HEK293 (cell line): Measurements from ENCODE around the gene LAMA4.
A peak's percentile ranks its signal among the peaks of the same experiment; 100 is the strongest.

ENCODE experiments used
- CTCF ChIA-PET: fragments of 350-600 bp; formaldehyde crosslinking; extraction: SDS; loops from one replicate; lab custom pipeline; 2021; ENCODE audit warnings: antibody characterized with exemption; lab: Yijun Ruan, JAX
- POLR2A ChIA-PET: fragments of 300-600 bp; formaldehyde crosslinking; extraction: SDS; loops from one replicate; lab custom pipeline; 2020; ENCODE audit warnings: antibody characterized with exemption, inconsistent platforms; lab: Yijun Ruan, JAX
- H3K27ac ChIP-seq: fragments of 200-500 bp; sonication (Bioruptor generic); 2 replicates; pipeline ENCODE4 v1.5.1; 2014; ENCODE audit warnings: low read depth, low read length, control low read depth, inconsistent platforms; ENCODE audit errors: extremely low read depth
- H3K36me3 ChIP-seq, 2 experiments: fragments of 200-500 bp in 1 of 2; sonication (Bioruptor generic) in 1 of 2; 1 replicate in 1 of 2; 2 replicates in 1 of 2; pipeline ENCODE4 v1.5.1; 2014 to 2017; ENCODE audit warnings: inconsistent platforms in 2 of 2, low read length in 2 of 2; ENCODE audit not compliant: control insufficient read depth in 2 of 2, insufficient read depth in 1 of 2
- H3K4me1 ChIP-seq: fragments of 200-500 bp; sonication (Bioruptor generic); 2 replicates; pipeline ENCODE4 v1.5.1; 2014; ENCODE audit warnings: mild to moderate bottlenecking, low read length, inconsistent platforms; ENCODE audit not compliant: control insufficient read depth, insufficient read depth
- H3K4me3 ChIP-seq: 2 replicates; pipeline ENCODE4 v1.5.1; 2011; ENCODE audit warnings: low read depth, mild to moderate bottlenecking, control low read depth, low read length, moderate library complexity
- H3K9me3 ChIP-seq: fragments of 200-500 bp; sonication (Bioruptor generic); 2 replicates; pipeline ENCODE4 v1.5.1; 2014; ENCODE audit warnings: low read depth, low read length, inconsistent platforms; ENCODE audit not compliant: control insufficient read depth, insufficient read depth
- BCL11A ChIP-seq: fragments of 450-650 bp; formaldehyde crosslinking; IDR thresholded peaks from 2 replicates; pipeline ENCODE4 v1.5.1; 2016; ENCODE audit warnings: low read depth, missing biosample characterization, missing genetic modification characterization
- GLIS2 ChIP-seq: fragments of 450-650 bp; formaldehyde crosslinking; IDR thresholded peaks from 2 replicates; pipeline ENCODE4 v1.5.1; 2016; ENCODE audit warnings: missing biosample characterization, missing genetic modification characterization
- HIC1 ChIP-seq: fragments of 450-650 bp; formaldehyde crosslinking; IDR thresholded peaks from 2 replicates; pipeline ENCODE4 v1.5.1; 2016; ENCODE audit warnings: missing biosample characterization, missing genetic modification characterization
- OSR2 ChIP-seq: fragments of 450-650 bp; formaldehyde crosslinking; IDR thresholded peaks from 2 replicates; pipeline ENCODE4 v1.5.1; 2016; ENCODE audit warnings: missing biosample characterization, missing genetic modification characterization
- SCRT1 ChIP-seq: fragments of 450-650 bp; formaldehyde crosslinking; IDR thresholded peaks from 2 replicates; pipeline ENCODE4 v1.5.1; 2016; ENCODE audit warnings: missing biosample characterization, missing genetic modification characterization, borderline replicate concordance
- SCRT2 ChIP-seq: fragments of 450-650 bp; formaldehyde crosslinking; IDR thresholded peaks from 2 replicates; pipeline ENCODE4 v1.5.1; 2016; ENCODE audit warnings: missing biosample characterization, missing genetic modification characterization
- SP7 ChIP-seq: fragments of 450-650 bp; formaldehyde crosslinking; IDR thresholded peaks from 2 replicates; pipeline ENCODE4 v1.5.1; 2016; ENCODE audit warnings: missing biosample characterization, missing genetic modification characterization
- ZNF157 ChIP-seq: fragments of 450-650 bp; formaldehyde crosslinking; IDR thresholded peaks from 2 replicates; pipeline ENCODE4 v1.5.1; 2016; ENCODE audit warnings: missing biosample characterization, missing genetic modification characterization
- ZNF18 ChIP-seq: fragments of 450-650 bp; formaldehyde crosslinking; IDR thresholded peaks from 2 replicates; pipeline ENCODE4 v1.5.1; 2016; ENCODE audit warnings: missing biosample characterization, missing genetic modification characterization
- ZNF350 ChIP-seq: fragments of 450-650 bp; formaldehyde crosslinking; IDR thresholded peaks from 2 replicates; pipeline ENCODE4 v1.5.0; 2017; ENCODE audit warnings: missing biosample characterization, mild to moderate bottlenecking, missing genetic modification characterization
- ZNF404 ChIP-seq: fragments of 450-650 bp; formaldehyde crosslinking; IDR thresholded peaks from 2 replicates; pipeline ENCODE4 v1.5.1; 2017; ENCODE audit warnings: missing biosample characterization, missing genetic modification characterization
- ZNF426 ChIP-seq: fragments of 450-650 bp; formaldehyde crosslinking; IDR thresholded peaks from 2 replicates; pipeline ENCODE4 v1.5.1; 2017; ENCODE audit warnings: missing biosample characterization, missing genetic modification characterization, mild to moderate bottlenecking, inconsistent platforms, moderate library complexity
- ZNF501 ChIP-seq: fragments of 450-650 bp; formaldehyde crosslinking; IDR thresholded peaks from 2 replicates; pipeline ENCODE4 v1.5.1; 2016; ENCODE audit warnings: missing biosample characterization, missing genetic modification characterization
- ZNF530 ChIP-seq: fragments of 450-650 bp; formaldehyde crosslinking; IDR thresholded peaks from 2 replicates; pipeline ENCODE4 v1.5.1; 2016; ENCODE audit warnings: low read depth, missing biosample characterization, missing genetic modification characterization
- ZNF571 ChIP-seq: fragments of 450-650 bp; formaldehyde crosslinking; IDR thresholded peaks from 2 replicates; pipeline ENCODE4 v1.5.0; 2017; ENCODE audit warnings: missing biosample characterization, missing genetic modification characterization
- ZNF664 ChIP-seq: fragments of 450-650 bp; formaldehyde crosslinking; IDR thresholded peaks from 2 replicates; pipeline ENCODE4 v1.5.1; 2016; ENCODE audit warnings: missing biosample characterization, missing genetic modification characterization
- ZNF670 ChIP-seq: fragments of 450-650 bp; formaldehyde crosslinking; IDR thresholded peaks from 2 replicates; pipeline ENCODE4 v1.5.1; 2016; ENCODE audit warnings: missing biosample characterization, missing genetic modification characterization, low read depth
- ZNF776 ChIP-seq: fragments of 450-650 bp; formaldehyde crosslinking; IDR thresholded peaks from 2 replicates; pipeline ENCODE4 v1.5.0; 2017; ENCODE audit warnings: missing biosample characterization, missing genetic modification characterization, borderline replicate concordance
- ZSCAN16 ChIP-seq: fragments of 450-650 bp; formaldehyde crosslinking; IDR thresholded peaks from 2 replicates; pipeline ENCODE4 v1.5.1; 2016; ENCODE audit warnings: missing biosample characterization, missing genetic modification characterization
- TF ChIP-seq, protein P1 (sequence below): fragments of 450-650 bp; formaldehyde crosslinking; IDR thresholded peaks from 2 replicates; pipeline ENCODE4 v1.5.1; 2016; ENCODE audit warnings: missing biosample characterization, missing genetic modification characterization

LAMA4 gene

DNA sequence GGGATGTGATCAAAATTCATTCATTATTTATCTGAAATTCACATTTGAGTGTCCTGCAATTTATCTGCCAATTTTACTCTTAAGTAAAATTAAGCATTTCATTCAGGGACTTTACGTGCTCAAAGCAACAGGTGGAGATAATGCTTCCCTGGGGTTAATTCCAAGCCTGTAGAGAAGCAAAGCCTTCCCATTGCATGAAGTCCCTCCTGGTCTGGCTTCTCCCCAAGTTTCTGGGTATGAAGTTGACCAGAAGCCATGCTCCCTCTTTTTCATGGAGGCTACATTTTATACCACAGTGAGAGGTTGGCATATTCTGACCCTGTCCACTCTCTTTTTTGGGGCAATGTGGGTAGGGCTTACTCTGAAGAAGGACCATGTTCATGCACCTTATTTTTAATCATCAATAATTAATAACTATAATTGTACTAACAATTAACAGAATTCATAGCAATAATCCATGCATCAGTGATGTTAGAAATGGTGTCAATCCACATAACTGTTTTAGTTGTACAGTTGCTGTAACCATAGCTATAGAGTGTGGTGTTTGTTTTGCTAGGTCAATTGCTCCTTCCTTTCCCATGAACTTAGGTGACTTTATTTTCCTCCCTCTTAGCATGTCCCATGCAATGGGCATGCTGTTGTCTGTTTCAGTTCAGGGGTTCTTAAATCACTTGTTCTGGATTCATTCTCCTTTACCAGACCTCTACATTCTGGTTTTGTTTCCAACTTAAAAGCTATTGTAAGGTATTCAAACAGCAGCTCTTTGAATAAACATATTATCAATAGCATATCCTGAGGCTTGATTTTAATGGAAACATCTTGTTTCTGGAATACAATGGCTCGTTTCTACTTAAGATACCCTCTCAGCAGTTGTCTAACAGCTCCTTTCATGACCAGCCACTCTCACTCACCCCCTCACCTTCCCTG lies 1.5 kb downstream of the LAMA4 start:
- peak overlapping the region; percentile 74 for H3K4me3 ChIP-seq

DNA sequence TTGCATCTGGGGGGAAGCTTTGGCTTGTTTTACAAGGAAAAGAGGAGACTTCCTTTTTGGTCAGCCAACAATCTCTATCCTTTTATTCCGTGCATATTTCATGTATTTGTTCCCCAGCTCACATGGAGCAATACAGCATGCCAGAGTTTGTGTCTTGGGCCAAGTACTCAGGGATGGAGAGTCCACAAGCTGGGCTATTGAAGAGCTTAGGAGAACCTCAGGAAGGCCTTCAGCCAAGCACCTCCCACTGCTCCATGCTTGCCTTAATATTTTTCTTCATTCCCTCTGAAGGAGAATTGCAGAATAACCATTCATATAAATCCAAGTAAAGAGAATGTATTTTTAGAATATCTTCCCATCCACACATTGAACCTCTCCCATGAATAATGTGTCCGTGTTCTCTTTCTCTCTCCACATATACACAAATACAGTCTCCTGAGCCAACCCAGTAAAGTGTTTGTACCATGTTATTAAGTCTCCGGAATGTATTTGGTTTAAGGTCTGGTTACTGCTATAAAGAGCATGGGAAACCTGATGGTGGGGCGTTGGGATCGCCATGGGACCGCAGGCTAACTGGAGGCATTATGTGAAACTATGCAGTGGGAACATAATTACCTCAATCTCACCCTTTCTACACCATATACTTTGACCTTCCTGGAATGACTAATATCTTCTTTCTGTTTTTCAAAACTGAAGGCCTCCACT lies 3.0 kb downstream of the LAMA4 start:
- no peak overlapping the region for H3K4me3 ChIP-seq
- H3K27ac ChIP-seq, result no peak overlapping the region
- no peaks in the 10 kb centered on the region for H3K36me3 ChIP-seq
- no peaks in the 10 kb centered on the region for H3K9me3 ChIP-seq
- ChIA-PET POLR2A (interaction anchor here (0.9 kb wide), 1 partner anchor 15 kb away, joined by 4 read pairs; no protein-coding TSS in a partner anchor), CTCF (interaction anchor here (0.6 kb wide), 1 partner anchor 61 kb away, joined by 3 read pairs; no protein-coding TSS in a partner anchor)
- TF ChIP-seq BCL11A (tag by site-specific recombination) (no peak), SP7 (tag by site-specific recombination) (peak; percentile 77)
- peaks cover 24% of the 10 kb centered on the region for H3K4me1 ChIP-seq

More for the DNA sequence above, 1.5 kb downstream of the LAMA4 start:
- POLR2A ChIA-PET, result interaction anchor here (0.9 to 3.0 kb wide), 7 partner anchors 9 to 64 kb away, joined by 3 to 32 read pairs (median 7); no protein-coding TSS in a partner anchor
- Histone ChIP-seq H3K36me3 (no peaks in the 10 kb centered on the region), H3K27ac (peak overlapping the region; percentile 94; the same call in 1 of the 2 replicates), H3K4me1 (peaks cover 24% of the 10 kb centered on the region), H3K9me3 (no peaks in the 10 kb centered on the region)
- TF ChIP-seq SCRT2 (peak; percentile 97), SCRT1 (tag by site-specific recombination) (peak; percentile 43; the same call in 1 of the 2 replicates), ZSCAN16 (no peak), ZNF404 (no peak)
- CTCF ChIA-PET, result interaction anchor here (1.3 to 4.7 kb wide), 7 partner anchors 10 to 72 kb away, joined by 3 to 41 read pairs (median 9); no protein-coding TSS in a partner anchor

- ChIA-PET POLR2A (no interaction called here), CTCF (interaction anchor here (1.2 kb wide), 1 partner anchor 69 kb away, joined by 5 read pairs; no protein-coding TSS in a partner anchor)
- no peak overlapping the region for H3K4me3 ChIP-seq
- peaks cover 15% of the 10 kb centered on the region; the same call in 1 of the 2 replicates for H3K4me1 ChIP-seq
- TF ChIP-seq OSR2 (tag by site-specific recombination), result no peak
- TF ChIP-seq ZNF350, result peak; percentile 22; the same call in 1 of the 2 replicates
- TF ChIP-seq ZNF571 (tag by site-specific recombination), result no peak
- no peaks in the 10 kb centered on the region for H3K36me3 ChIP-seq
- no peak overlapping the region for H3K27ac ChIP-seq
- no peaks in the 10 kb centered on the region for H3K9me3 ChIP-seq
These were observed 4.9 kb downstream of the LAMA4 start for GRCh38 chr6:112249489-112249888.

- H3K9me3 ChIP-seq, result no peaks in the 10 kb centered on the region
- no peak overlapping the region for H3K4me3 ChIP-seq
- H3K27ac ChIP-seq, result no peak overlapping the region
- H3K36me3 ChIP-seq, result no peaks in the 10 kb centered on the region
- ChIA-PET POLR2A (no interaction called here), CTCF (interaction anchor here (0.7 to 1.4 kb wide), 5 partner anchors 11 to 131 kb away, joined by 3 to 10 read pairs (median 4); no protein-coding TSS in a partner anchor)
- peaks cover 11% of the 10 kb centered on the region; the same call in 1 of the 2 replicates for H3K4me1 ChIP-seq
- TF ChIP-seq, protein P1, sequence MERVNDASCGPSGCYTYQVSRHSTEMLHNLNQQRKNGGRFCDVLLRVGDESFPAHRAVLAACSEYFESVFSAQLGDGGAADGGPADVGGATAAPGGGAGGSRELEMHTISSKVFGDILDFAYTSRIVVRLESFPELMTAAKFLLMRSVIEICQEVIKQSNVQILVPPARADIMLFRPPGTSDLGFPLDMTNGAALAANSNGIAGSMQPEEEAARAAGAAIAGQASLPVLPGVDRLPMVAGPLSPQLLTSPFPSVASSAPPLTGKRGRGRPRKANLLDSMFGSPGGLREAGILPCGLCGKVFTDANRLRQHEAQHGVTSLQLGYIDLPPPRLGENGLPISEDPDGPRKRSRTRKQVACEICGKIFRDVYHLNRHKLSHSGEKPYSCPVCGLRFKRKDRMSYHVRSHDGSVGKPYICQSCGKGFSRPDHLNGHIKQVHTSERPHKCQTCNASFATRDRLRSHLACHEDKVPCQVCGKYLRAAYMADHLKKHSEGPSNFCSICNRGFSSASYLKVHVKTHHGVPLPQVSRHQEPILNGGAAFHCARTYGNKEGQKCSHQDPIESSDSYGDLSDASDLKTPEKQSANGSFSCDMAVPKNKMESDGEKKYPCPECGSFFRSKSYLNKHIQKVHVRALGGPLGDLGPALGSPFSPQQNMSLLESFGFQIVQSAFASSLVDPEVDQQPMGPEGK (tag by site-specific recombination), result no peak
- TF ChIP-seq ZNF157 (tag by site-specific recombination), result no peak
- TF ChIP-seq HIC1 (tag by site-specific recombination), result no peak
- TF ChIP-seq ZNF776, result no peak
- no peak for TF ChIP-seq ZNF18
- TF ChIP-seq ZNF426 (tag by site-specific recombination), result no peak
- TF ChIP-seq ZNF530 (tag by site-specific recombination), result no peak
- TF ChIP-seq ZNF501 (tag by site-specific recombination), result no peak
- no peak for TF ChIP-seq ZNF670 (tag by site-specific recombination)
- no peak for TF ChIP-seq SCRT1 (tag by site-specific recombination)
- no peak for TF ChIP-seq GLIS2 (tag by site-specific recombination)
- TF ChIP-seq ZNF664 (tag by site-specific recombination), result no peak
These were observed 7.1 kb downstream of the LAMA4 start for GRCh38 chr6:112247275-112247674.
